Measurements from ENCODE around the gene CYTL1. TPM values are rescaled to one million over a fixed set of nuclear protein-coding genes. Genes with fewer than 3 reads are reported as not detected.

CYTL1 gene
- total and polyA plus RNA-seq, 11 donors, result 0.78 to 2.5 (median 0.93) TPM; not detected in 8

GRCh38 chr4:4987656-4988055 is 31.6 kb downstream of the CYTL1 start:
- no peaks in the 10 kb centered on the region for H3K9me3 ChIP-seq
- intact Hi-C loops (cut with DNase I), result loop anchor here in 1 of 10 donors (10.0 kb wide), 1 partner anchor 503 kb away; no protein-coding TSS in a partner anchor
- ATAC-seq (no peak), DNase-seq (no peak)
- H3K27me3 ChIP-seq, result peaks cover 0 to 3% (median 0%) of the 10 kb centered on the region in 9 donors
- H3K4me1 ChIP-seq, result peaks cover 0 to 13% (median 0%) of the 10 kb centered on the region in 12 donors
- TF ChIP-seq CTCF (IDR thresholded peaks at IDR 0.05) (no peak), POLR2A (IDR thresholded peaks at IDR 0.05) (no peak)
- H3K36me3 ChIP-seq, result no peaks in the 10 kb centered on the region
- no peak overlapping the region for H3K27ac ChIP-seq
- 76 to 79% (median 78%) methylated on average over 10 of the region's 10 CpGs for WGBS, 4 donors
- H3K4me3 ChIP-seq, result no peak overlapping the region

- intact Hi-C loops (cut with DNase I), result loop anchor here in 1 of 10 donors (10.0 kb wide), 1 partner anchor 502 kb away; no protein-coding TSS in a partner anchor
- TF ChIP-seq POLR2A (IDR thresholded peaks at IDR 0.05) (no peak), CTCF (IDR thresholded peaks at IDR 0.05) (no peak)
- Histone ChIP-seq H3K4me3 (no peak overlapping the region), H3K4me1 (peaks cover 0 to 11% (median 0%) of the 10 kb centered on the region in 12 donors), H3K27ac (no peak overlapping the region), H3K27me3 (peaks cover 0 to 3% (median 0%) of the 10 kb centered on the region in 9 donors), H3K36me3 (no peaks in the 10 kb centered on the region), H3K9me3 (no peaks in the 10 kb centered on the region)
- DNase-seq, result no peak
- WGBS, 4 donors, result 74 to 82% (median 79%) methylated on average over 5 of the region's 5 CpGs
- ATAC-seq, result no peak
Measured at GRCh38 chr4:4986841-4987240, 32.4 kb downstream of the CYTL1 start.

GRCh38 chr4:4985844-4986243 is 33.4 kb downstream of the CYTL1 start:
- intact Hi-C loops (cut with DNase I), result loop anchor here in 1 of 10 donors (10.0 kb wide), 1 partner anchor 501 kb away; no protein-coding TSS in a partner anchor
- Histone ChIP-seq H3K27me3 (peaks cover 0 to 3% (median 0%) of the 10 kb centered on the region in 9 donors), H3K4me3 (no peak overlapping the region), H3K9me3 (no peaks in the 10 kb centered on the region), H3K4me1 (peaks cover 0 to 2% (median 0%) of the 10 kb centered on the region in 12 donors), H3K27ac (no peak overlapping the region), H3K36me3 (no peaks in the 10 kb centered on the region)
- no peak for ATAC-seq
- DNase-seq, result no peak
- TF ChIP-seq CTCF (IDR thresholded peaks at IDR 0.05), result no peak
- no peak for TF ChIP-seq POLR2A (IDR thresholded peaks at IDR 0.05)
- 72 to 100% (median 78%) methylated on average over 1 of the region's 1 CpG for WGBS, 4 donors

- no peak overlapping the region for H3K4me3 ChIP-seq
- H3K27ac ChIP-seq, result no peak overlapping the region
- H3K27me3 ChIP-seq, result peaks cover 0 to 3% (median 0%) of the 10 kb centered on the region in 9 donors
- H3K9me3 ChIP-seq, result no peaks in the 10 kb centered on the region
- 70 to 86% (median 80%) methylated on average over 2 of the region's 2 CpGs for WGBS, 4 donors
- TF ChIP-seq CTCF (IDR thresholded peaks at IDR 0.05), result no peak
- no peak for TF ChIP-seq POLR2A (IDR thresholded peaks at IDR 0.05)
- ATAC-seq (no peak), DNase-seq (no peak)
- no peaks in the 10 kb centered on the region for H3K4me1 ChIP-seq
- no peaks in the 10 kb centered on the region for H3K36me3 ChIP-seq
- intact Hi-C loops (cut with DNase I), result loop anchor here in 1 of 10 donors (10.0 kb wide), 1 partner anchor 500 kb away; no protein-coding TSS in a partner anchor
Measured at GRCh38 chr4:4985036-4985435, 34.2 kb downstream of the CYTL1 start.

Measured in heart left ventricle (tissue), 16 donors.